ENCODE results near the gene EFHD1.
"Not testable (repeated sequence)": the region's sequence is repeated elsewhere in the genome, so short reads cannot be mapped to it uniquely, and the experiment has no call there.

EFHD1 gene

GRCh38 chr2:232621186-232621585 lies 12.2 kb upstream of the EFHD1 start:
- DNase-seq (ENCODE audit: low spot score), result no peak

- no peak for DNase-seq (ENCODE audit: low spot score)
These were observed 10.8 kb upstream of the EFHD1 start for GRCh38 chr2:232622563-232622962.

GRCh38 chr2:232623768-232624765 lies 9.3 kb upstream of the EFHD1 start:
- no peak for DNase-seq (ENCODE audit: low spot score)

GRCh38 chr2:232626584-232626983 lies 6.8 kb upstream of the EFHD1 start:
- DNase-seq (ENCODE audit: low spot score), result no peak

GRCh38 chr2:232628466-232629128 lies 4.8 kb upstream of the EFHD1 start:
- DNase-seq (ENCODE audit: low spot score), result no peak

DNA sequence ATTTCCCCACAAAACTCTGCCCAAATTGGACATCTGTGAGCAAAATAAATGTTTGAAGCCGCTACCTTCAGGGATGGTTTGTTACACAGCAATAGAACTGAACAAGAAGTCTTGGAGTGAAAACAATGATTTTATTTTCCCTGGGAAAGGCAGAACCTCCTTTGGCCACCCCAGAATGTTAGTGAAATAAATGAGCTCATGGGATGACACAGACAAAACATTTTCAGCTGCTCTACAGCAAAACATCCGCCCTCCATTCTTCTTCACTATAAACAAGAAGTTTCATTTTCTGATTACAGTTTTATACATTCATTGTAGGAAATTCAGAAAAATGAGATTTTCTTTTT lies 4.3 kb upstream of the EFHD1 start:
- DNase-seq (ENCODE audit: low spot score), result no peak

GRCh38 chr2:232632229-232632903 lies 1.0 kb upstream of the EFHD1 start:
- DNase-seq (ENCODE audit: low spot score), result no peak

DNA sequence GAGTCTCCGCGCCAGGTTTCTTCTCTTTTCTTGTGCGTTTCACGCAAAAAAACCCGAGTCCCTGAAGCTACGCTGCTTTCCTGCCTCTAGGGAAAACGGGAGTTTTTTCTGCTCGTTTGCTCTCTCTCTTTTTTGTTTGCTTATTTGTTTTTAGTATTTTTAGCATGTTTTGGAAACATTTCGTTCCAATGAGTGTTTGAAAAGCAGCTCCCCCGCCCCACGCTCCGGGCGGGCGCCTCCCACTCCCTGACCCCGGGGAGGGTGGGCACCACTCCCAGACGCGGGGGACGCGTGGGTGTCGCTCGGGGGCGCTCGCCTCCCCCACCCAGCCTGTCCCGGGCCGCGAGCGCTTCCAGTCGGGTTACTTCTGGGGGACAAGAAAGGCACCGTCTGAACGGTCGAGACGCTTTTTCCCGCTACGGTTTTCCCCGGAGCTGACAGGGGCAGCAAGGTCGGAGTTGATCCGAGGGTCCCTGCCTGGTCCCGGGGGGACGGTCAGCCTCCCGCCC lies 446 bp upstream of the EFHD1 start:
- no peak for DNase-seq (ENCODE audit: low spot score)

GRCh38 chr2:232634206-232635150 lies 1.1 kb downstream of the EFHD1 start:
- no peak for DNase-seq (ENCODE audit: low spot score)

- not testable (repeated sequence) for DNase-seq (ENCODE audit: low spot score)
These were observed 2.0 kb downstream of the EFHD1 start for GRCh38 chr2:232635376-232635775.

- DNase-seq (ENCODE audit: low spot score), result no peak
These were observed 2.4 kb downstream of the EFHD1 start for GRCh38 chr2:232635820-232636219.

GRCh38 chr2:232636788-232637420 lies 3.5 kb downstream of the EFHD1 start:
- no peak for DNase-seq (ENCODE audit: low spot score)

GRCh38 chr2:232637866-232638583 lies 4.6 kb downstream of the EFHD1 start:
- no peak for DNase-seq (ENCODE audit: low spot score)

DNA sequence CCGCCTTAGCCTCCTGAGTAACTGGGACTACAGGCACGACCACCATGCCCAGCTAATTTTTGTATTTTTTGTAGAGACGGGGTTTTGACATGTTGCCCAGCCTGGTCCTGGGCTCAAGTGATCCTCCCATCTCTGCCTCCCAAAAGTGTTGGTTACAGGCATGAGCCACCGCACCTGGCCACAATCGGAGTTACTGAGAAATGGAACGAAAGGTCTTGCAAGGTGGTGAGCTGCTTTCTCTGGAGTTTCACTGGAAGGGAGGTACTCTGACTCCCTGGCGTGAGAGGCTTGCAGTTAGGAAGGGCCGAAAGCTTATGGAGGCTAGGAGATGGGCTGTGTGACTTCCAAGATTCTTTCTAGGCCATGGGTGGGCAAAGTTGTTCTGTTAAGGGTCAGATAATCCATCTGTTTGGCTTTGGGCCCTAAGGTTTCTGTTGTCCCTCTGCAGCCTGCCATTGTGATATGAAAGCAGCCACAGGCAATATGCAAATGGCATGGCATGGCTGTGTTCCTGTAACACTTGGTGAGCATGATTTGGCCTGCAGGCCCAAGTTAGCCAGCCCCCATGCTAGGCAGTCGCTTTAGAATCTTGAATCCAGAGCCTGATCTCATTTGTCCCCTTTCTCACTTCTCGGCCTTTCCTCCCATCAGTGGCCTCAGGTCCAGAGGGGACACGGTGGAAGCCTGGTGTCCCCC lies 7.9 kb downstream of the EFHD1 start:
- no peak for DNase-seq (ENCODE audit: low spot score)

DNA sequence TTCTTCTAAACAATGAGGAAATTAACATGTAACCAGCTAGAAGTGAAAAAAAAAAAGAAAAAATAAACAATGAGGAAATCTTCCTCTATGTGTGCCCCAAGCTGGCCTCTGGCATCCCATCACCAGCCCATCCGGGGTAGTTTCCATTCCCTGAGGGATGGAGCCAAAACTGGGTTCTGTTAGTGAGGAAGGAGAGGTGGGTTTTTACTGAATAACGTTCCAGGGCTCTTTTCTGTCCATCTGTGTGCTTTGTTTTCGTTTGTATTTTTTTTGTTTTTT lies 9.7 kb downstream of the EFHD1 start:
- DNase-seq (ENCODE audit: low spot score), result no peak

GRCh38 chr2:232643813-232644347 lies 10.5 kb downstream of the EFHD1 start:
- no peak for DNase-seq (ENCODE audit: low spot score)

DNA sequence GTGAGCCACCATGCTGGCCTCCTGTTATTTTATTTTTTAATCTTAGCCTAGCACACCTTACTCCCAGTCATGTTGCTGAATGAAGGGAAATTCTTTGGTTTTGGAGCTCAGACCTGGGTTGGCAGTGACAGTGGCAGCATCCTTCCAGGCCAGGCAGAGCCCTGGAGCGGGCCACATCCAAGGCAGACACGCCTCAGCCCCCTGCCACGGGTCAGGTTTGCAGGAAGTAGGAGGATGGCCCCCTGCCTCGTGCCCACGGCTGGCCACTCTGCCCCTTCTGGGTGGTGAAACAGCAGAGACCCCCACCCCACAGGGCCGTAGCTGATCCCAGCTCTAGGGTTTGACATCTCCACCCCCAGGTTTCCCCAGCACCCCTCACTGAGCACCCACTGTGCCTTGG lies 11.7 kb downstream of the EFHD1 start:
- no peak for DNase-seq (ENCODE audit: low spot score)

GRCh38 chr2:232646726-232647125 lies 13.3 kb downstream of the EFHD1 start:
- no peak for DNase-seq (ENCODE audit: low spot score)

DNA sequence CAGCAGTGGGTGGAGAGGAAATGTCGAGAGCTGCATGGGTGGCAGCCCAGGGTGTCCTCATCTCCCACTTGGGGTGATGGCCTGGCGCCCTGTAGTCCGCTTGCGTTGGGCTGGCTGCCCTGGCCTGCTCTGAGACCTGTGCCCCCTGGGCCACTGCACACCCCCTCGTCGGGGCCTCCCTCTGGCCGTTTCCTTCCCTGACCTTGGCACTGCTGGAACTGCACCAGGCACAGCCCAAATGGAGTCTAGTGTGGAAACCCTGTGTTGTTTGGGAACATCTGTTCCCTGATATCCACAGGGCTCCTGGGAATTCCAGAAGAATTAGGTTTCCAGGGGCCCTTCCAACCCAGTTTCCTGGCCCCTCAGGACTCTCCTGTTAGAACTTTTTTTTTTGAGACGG lies 13.9 kb downstream of the EFHD1 start:
- no peak for DNase-seq (ENCODE audit: low spot score)

DNA sequence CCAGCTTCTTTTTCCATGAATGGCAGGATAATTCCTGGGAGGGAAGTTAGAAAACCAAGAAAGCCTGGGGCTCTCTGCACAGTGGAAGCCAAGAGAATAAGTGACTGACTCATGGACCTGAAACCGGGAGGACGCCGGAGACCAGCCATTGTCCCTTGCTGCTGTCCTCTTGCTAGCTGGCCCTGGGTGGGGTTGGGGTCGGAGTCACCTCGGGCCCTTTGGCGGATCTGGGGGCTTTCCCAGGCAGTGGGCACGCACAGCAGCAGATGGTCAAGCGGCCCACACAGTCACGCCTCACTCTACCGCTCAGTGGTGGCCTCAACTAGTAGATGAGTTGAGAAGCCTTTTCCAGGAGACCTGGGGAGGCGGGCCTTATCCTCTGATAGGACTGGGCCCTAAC lies 15.6 kb downstream of the EFHD1 start:
- no peak for DNase-seq (ENCODE audit: low spot score)

Data from CD4-positive, alpha-beta T cell treated with Interleukin-6 at 100 ng/mL for 8 hours (primary cell).